Measurements from ENCODE around the gene COMMD3. TPM values are rescaled to one million over a fixed set of nuclear protein-coding genes. Genes with fewer than 3 reads are reported as not detected.

Gene COMMD3
- total and polyA plus RNA-seq, 2 of the 4 experiments (the other 2 are of a cell fraction), result 30.8 to 44.8 TPM

DNA sequence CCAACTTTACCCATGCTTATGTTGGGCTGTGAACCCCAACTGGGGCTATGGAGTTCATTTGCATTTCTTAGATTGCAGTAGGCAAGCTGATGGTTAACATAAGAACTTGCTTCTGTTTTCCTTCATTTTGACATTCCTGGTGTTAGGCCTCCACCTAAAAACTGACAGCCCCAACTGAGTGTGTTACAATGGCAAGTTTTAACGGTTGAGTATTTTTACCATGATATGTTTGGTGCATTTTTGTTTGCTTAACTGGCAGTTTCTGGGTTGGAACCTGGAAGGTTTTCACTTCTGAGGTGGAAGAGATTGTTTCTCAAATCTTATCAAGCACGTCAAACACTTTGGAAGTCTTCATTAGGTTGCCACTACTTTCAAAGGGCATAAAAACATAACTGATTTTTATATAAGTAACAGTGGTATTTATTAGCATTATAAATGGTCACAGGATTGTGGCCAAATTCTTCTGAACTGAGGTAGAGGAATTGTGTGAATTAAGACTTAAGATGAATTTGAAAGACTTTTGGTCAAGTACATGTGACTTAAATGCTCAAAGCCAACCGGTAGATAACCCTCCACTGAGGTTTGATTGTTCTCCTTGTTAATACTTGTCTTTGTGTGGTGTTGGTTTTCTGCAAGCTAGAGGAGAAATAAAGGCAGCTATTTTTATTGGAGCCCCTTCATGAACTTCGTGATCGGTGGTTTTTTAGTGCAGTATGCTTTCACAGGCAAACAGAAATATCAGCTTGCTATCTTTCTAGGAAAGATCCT lies 7.5 kb downstream of the COMMD3 start:
- H3K27me3 ChIP-seq (ENCODE audit: control insufficient read depth, insufficient read depth, low read length), result peaks cover 21% of the 10 kb centered on the region
- dilution Hi-C loops (cut with HindIII; ENCODE audit: low sequenced_read_pairs, unreplicated experiment) (no loop called here), in situ Hi-C loops (cut with MboI; ENCODE audit: low sequenced_read_pairs) (loop anchor here (10.0 to 25.0 kb wide), 2 partner anchors 501 to 811 kb away; no protein-coding TSS in a partner anchor), intact Hi-C loops (cut with micrococcal nuclease) (loop anchor here (10.0 kb wide), 1 partner anchor 231 kb away; no protein-coding TSS in a partner anchor)
- no peak overlapping the region for H4K91ac ChIP-seq (ENCODE audit: insufficient read depth, low read depth, low read length)
- no peaks in the 10 kb centered on the region; the same call in 1 of the 2 replicates for H3K4me1 ChIP-seq (ENCODE audit: control insufficient read depth, insufficient read depth, low read length)
- no peak overlapping the region for H4K5ac ChIP-seq (ENCODE audit: low read depth, low read length)
- 0 out of 2 replicates have a peak, but pooled peaks cover 3% of the 10 kb centered on the region for H3K9me3 ChIP-seq (ENCODE audit: control insufficient read depth, insufficient read depth, low read length)
- no peak overlapping the region for H2BK15ac ChIP-seq (ENCODE audit: low read depth, low read length)
- no peak overlapping the region for H2AK9ac ChIP-seq (replicated peaks; ENCODE audit: low read depth, low read length, poor library complexity)
- H2AK5ac ChIP-seq (ENCODE audit: low read depth, low read length), result no peak overlapping the region
- H3K9me1 ChIP-seq (ENCODE audit: insufficient read depth, low read length), result no peaks in the 10 kb centered on the region; the same call in 1 of the 2 replicates
- H3K36me3 ChIP-seq (ENCODE audit: control insufficient read depth, insufficient read depth, low read length), result peaks cover 2% of the 10 kb centered on the region; the same call in 1 of the 2 replicates
- no peak for ATAC-seq (ENCODE audit: low read depth)
- no peak overlapping the region for H3K27ac ChIP-seq (ENCODE audit: insufficient read depth, low read length)
- H4K20me1 ChIP-seq (ENCODE audit: insufficient read depth, low read length), result peaks cover 13% of the 10 kb centered on the region; the same call in 1 of the 2 replicates
- no peak overlapping the region for H2BK120ac ChIP-seq (ENCODE audit: low read depth, low read length)
- H3K4me3 ChIP-seq (ENCODE audit: insufficient read depth, low read depth, low read length), result no peak overlapping the region
- ChIA-PET POLR2A (ENCODE audit: unreplicated experiment) (interaction anchor here (0.6 kb wide), 1 partner anchor 9 kb away, joined by 3 read pairs; no protein-coding TSS in a partner anchor), CTCF (no interaction called here)
- no peak overlapping the region for H2BK5ac ChIP-seq (ENCODE audit: low read depth, low read length, poor library complexity, severe bottlenecking)
- BruUV-seq (replicated peaks), result no TSS peak
- no peak overlapping the region for H3K23ac ChIP-seq (ENCODE audit: low read depth, low read length)
- WGBS, 2 experiments (ENCODE audit: extremely low coverage in 2 of 2, insufficient read length in 1 of 2), result no CpG with 5 or more reads among the region's 5 CpGs
- H3K4ac ChIP-seq (ENCODE audit: low read depth, low read length), result no peak overlapping the region
- no peak overlapping the region for H2BK20ac ChIP-seq (ENCODE audit: low read depth, low read length)
- H3K14ac ChIP-seq (replicated peaks; ENCODE audit: low read depth, low read length), result no peak overlapping the region
- no peak overlapping the region for H3K4me2 ChIP-seq (ENCODE audit: low read depth, low read length)
- no peak overlapping the region for H4K8ac ChIP-seq (ENCODE audit: low read depth in 2 of 2, low read length in 2 of 2)
- H3K18ac ChIP-seq (ENCODE audit: low read depth, low read length), result no peak overlapping the region
- H3K9ac ChIP-seq (ENCODE audit: low read depth, low read length), result no peak overlapping the region
- no peak overlapping the region for H3K56ac ChIP-seq (ENCODE audit: extremely low read depth, insufficient read depth, low read length)
- H2AFZ ChIP-seq (replicated peaks; ENCODE audit: low read length, poor library complexity), result no peak overlapping the region
- no peak for DNase-seq
- peaks cover 27% of the 10 kb centered on the region in 2 experiments for H3K79me1 ChIP-seq (ENCODE audit: low read depth in 1 of 2, low read length in 2 of 2)
- TF ChIP-seq CHD1 (IDR thresholded peaks at IDR 0.05; ENCODE audit: low read depth, low read length) (no peak), POLR2A (IDR thresholded peaks at IDR 0.05; ENCODE audit: low read depth, low read length) (no peak), NFE2L2 (IDR thresholded peaks at IDR 0.05; ENCODE audit: low read depth, low read length) (no peak), CEBPB (IDR thresholded peaks at IDR 0.05; ENCODE audit: low read depth, low read length) (no peak), RAD21 (IDR thresholded peaks at IDR 0.05; ENCODE audit: low read length) (no peak), BHLHE40 (IDR thresholded peaks at IDR 0.05; ENCODE audit: low read depth, low read length) (no peak), MXI1 (IDR thresholded peaks at IDR 0.05; ENCODE audit: borderline replicate concordance, low read depth, low read length) (no peak), RFX5 (IDR thresholded peaks at IDR 0.05; ENCODE audit: low read depth, low read length) (no peak), FOS (IDR thresholded peaks at IDR 0.05; ENCODE audit: low read depth, low read length) (no peak), MAZ (IDR thresholded peaks at IDR 0.05; ENCODE audit: borderline replicate concordance, low read depth, low read length) (no peak), MAFK (IDR thresholded peaks at IDR 0.05; ENCODE audit: low read depth, low read length) (no peak), RCOR1 (IDR thresholded peaks at IDR 0.05; ENCODE audit: insufficient replicate concordance, low read length) (no peak)
- TF ChIP-seq, protein P1, sequence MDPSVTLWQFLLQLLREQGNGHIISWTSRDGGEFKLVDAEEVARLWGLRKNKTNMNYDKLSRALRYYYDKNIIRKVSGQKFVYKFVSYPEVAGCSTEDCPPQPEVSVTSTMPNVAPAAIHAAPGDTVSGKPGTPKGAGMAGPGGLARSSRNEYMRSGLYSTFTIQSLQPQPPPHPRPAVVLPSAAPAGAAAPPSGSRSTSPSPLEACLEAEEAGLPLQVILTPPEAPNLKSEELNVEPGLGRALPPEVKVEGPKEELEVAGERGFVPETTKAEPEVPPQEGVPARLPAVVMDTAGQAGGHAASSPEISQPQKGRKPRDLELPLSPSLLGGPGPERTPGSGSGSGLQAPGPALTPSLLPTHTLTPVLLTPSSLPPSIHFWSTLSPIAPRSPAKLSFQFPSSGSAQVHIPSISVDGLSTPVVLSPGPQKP (IDR thresholded peaks at IDR 0.05; ENCODE audit: borderline replicate concordance, low read depth, low read length), result no peak
- TF ChIP-seq, protein P2, sequence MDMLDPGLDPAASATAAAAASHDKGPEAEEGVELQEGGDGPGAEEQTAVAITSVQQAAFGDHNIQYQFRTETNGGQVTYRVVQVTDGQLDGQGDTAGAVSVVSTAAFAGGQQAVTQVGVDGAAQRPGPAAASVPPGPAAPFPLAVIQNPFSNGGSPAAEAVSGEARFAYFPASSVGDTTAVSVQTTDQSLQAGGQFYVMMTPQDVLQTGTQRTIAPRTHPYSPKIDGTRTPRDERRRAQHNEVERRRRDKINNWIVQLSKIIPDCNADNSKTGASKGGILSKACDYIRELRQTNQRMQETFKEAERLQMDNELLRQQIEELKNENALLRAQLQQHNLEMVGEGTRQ (IDR thresholded peaks at IDR 0.05; ENCODE audit: low read depth, low read length), result no peak
- TF ChIP-seq, protein P3, sequence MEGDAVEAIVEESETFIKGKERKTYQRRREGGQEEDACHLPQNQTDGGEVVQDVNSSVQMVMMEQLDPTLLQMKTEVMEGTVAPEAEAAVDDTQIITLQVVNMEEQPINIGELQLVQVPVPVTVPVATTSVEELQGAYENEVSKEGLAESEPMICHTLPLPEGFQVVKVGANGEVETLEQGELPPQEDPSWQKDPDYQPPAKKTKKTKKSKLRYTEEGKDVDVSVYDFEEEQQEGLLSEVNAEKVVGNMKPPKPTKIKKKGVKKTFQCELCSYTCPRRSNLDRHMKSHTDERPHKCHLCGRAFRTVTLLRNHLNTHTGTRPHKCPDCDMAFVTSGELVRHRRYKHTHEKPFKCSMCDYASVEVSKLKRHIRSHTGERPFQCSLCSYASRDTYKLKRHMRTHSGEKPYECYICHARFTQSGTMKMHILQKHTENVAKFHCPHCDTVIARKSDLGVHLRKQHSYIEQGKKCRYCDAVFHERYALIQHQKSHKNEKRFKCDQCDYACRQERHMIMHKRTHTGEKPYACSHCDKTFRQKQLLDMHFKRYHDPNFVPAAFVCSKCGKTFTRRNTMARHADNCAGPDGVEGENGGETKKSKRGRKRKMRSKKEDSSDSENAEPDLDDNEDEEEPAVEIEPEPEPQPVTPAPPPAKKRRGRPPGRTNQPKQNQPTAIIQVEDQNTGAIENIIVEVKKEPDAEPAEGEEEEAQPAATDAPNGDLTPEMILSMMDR (conservative IDR thresholded peaks at IDR 0.05; ENCODE audit: low read depth, low read length), result no peak
